RKO (cell line): ENCODE results near the gene TMEM131L.

Experiments
- DNase-seq: peaks from one replicate; pipeline ENCODE4 v3.0.0-alpha.2; 2016; ENCODE audit warnings: low spot score

Gene TMEM131L

DNA sequence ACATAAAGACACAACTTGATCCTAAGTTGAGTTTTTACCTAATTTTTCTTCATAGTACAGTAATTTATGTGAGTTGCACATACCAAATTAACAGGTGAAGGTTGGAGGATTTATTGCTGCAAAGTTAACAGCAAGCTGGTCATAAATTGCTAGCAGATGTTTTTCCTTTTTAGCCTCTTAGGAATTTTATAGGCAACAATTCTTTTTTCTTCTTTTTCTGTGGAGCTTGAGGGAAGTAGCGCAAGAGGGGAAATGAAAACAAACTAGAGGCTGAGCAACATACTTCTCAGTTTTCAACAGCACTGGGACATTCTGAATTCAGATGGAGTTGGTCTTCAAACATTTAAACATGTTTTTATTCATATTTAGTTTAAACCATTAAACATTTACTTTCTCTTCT, 154.2 kb downstream of the TMEM131L start:
- DNase-seq, result no peak

DNA sequence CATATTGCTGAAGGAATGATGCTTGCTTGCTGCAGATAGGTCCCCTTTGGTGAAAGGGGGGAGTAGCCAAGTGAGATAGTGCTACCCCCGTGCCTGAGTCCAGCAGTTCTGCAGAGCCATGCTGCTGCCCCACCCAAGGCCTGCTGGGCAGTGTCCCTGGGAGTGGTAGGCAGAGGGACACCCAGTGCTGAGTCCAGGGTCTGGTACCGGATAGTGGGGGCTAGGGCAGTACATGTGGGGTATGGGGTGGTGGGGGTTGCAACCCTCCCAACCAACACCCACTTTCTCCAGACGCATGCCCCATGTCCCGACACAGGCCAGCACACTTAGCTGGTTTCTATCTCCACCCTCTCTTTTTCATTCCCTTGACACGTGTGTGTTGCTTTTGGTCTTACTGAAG, 155.9 kb downstream of the TMEM131L start:
- no peak for DNase-seq

DNA sequence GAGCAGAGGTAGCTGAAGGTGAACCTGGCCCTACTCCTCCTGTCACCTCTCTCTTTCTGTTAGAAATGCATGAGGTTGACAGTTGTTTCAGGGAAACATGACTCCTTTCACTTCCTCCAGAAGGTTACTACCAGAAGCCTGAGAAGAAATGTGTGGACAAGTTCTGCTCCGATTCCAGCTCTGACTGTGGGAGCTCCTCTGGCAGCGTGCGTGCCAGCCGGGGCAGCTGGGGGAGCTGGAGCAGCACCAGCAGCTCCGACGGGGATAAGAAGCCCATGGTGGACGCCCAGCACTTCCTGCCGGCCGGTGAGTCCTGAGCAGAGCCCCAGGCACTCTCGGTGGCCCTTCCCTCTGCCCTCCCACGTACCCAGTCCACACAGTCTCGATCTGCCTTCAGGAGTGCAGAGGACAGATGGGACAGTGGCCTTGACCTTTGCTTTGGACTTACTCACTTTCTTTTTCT, 156.6 kb downstream of the TMEM131L start:
- DNase-seq, result no peak

DNA sequence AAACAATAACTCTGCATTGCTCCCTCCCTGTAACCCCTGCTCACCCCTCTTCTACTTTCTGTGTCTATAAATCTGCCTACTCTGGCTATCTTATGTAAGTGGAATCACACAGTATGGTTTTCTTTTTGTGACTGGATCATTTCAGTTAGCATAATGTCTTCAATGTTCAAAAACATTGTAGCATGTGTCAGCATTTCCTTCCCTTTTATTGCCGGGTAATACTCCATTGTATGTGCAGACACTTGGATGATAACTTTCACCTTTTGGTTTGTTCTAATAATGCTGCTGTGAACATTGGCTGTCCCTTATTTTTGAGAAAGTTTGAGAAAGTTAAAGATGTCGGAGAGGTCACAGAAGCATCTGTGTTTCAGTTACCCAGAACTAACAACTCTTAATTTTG, 157.3 kb downstream of the TMEM131L start:
- DNase-seq, result no peak

DNA sequence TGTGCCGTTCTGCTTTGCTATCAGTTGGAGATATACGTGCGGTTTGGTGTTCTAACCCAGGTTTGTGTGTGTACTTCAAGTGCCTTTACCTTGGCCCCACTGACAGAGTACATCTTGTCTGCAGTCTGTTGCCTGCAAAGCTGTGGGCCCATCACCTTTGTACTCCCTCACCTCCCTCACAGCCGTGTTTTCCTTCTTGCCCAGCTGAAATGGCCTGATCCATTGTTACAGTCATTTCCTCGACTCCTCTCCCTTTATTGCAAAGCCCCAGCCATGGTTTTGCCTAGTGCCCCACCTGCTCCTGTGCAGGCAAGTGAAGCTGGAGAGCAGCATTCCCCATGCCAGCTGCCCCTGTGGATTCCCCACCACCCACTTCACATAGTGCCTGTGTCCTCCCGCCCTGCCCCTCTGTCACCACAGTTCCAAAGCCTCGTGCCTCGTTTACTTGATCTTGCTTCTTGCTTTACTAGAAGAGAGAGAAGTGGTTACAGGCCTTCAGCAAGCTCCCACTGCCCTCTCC, 162.7 kb downstream of the TMEM131L start:
- no peak for DNase-seq

DNA sequence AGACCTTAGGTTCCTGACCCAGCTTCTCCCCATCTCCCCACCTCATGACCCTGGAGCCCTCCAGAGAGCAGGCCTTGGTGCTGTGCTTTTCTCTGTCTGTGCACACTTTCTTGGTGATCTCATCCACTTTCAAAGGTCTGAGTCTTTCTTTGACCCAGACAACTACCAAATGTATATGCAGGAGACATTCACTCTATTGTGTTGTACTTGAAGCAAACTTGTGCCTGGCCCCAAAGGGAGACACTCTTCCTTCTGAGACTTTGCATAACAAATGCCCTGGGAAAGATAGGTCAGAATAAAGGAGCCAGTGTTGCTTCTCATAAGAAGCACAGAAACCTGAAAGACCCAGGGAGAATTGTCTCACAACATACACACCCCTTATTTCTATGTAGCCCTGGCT, 163.6 kb downstream of the TMEM131L start:
- no peak for DNase-seq

DNA sequence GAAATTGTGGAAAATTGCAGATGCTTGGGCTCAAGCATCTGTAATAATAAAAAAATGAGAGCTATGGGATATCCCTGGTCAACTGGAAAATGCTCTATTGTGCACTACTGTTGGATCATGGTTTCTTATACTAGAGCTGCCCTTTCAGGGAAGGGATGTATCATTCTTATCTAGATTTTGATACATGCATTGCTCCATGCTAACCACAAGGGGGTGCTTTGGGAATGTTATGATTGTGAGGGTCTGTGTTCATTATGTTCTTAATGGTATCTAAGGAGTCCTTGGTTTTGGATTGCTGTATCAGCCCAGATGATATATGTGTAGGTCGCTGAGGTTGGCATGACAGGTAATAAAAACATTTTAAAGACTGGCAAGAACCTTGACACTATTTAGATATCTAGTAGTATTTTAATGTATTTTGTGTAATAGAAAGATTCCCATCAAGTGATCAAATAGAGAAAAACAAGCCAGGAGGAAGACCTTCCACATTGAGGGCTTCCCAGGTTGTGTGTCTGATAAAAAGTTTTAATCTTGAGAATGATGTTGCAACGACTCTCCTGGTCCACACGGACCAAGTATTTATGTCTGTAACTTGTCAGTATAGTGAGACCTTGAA, 168.7 kb downstream of the TMEM131L start:
- peak; percentile 52 for DNase-seq

DNA sequence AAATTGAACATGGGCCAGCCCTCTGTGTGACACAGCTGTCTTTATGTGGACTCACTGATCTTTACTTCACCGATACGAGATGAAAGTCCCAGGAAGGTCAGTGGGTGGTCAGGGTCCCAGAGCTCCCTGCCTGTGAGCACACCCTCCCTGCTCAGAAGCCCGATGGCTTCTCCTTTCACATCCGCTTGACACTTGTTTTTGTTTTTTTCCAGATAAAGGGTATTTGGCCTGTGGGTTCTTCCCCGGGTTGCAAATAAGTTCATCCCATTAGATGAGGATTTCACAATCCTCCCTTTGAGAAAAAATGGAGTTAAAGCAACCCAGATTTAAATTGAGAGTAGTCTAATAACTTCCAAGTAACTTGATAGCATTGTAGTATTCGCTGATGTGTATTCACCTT, 169.7 kb downstream of the TMEM131L start:
- no peak for DNase-seq

DNA sequence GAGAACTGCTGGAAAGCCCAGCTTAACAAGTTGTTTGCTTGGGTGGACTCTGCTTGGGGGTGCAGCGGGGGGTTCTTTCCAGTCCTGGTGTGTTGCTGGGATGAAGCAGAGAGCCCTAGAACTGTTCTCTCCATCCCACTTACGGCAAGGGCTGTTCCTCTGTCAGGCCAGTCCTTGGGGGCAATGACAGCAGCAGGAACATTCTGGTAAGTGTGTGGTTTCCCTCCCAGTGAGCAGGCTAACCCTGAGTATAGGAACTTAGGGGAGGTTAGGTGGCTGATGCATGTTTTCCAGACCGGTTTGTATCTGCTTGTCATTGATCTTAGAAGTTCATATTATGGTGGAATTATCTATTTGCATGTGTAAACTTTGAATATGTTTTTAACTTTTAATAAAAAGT, 171.0 kb downstream of the TMEM131L start:
- DNase-seq, result no peak

DNA sequence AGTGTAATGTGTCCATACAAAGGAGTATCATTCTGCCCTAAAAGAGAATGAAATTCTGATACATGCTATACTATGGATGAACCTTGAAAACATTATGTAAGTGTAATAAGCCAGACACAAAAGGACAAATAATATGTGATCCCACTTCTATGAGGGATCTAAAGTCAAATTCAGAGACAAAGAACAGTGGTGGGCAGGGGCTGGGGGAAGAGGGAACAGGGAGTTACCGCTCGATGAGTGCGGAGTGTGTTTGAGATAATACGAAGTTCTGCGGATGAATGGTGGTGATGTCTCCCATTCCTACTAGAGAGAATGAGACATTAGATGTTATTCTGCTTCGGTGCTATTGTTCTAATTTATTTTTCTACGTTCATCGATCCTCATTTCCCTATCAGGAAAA, 171.9 kb downstream of the TMEM131L start:
- no peak for DNase-seq

DNA sequence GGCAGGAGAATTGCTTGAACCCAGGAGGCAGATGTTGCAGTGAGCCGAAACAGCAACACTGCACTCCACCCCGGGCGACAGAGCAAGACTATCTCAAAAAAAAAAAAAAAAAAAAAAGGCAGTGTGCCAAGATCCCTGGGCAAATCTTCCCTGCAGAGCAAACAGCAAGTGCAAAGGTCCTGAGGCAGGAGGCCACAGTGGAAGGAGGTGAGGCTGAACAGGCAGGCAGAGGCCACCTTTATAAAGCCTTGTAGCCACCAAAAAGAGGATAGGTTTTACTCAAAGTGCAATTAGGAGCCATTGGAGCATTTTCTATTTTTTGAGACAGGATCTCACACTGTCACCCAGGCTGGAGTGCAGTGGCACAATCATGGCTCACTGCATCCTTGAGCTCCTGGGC, 172.8 kb downstream of the TMEM131L start:
- DNase-seq, result no peak

DNA sequence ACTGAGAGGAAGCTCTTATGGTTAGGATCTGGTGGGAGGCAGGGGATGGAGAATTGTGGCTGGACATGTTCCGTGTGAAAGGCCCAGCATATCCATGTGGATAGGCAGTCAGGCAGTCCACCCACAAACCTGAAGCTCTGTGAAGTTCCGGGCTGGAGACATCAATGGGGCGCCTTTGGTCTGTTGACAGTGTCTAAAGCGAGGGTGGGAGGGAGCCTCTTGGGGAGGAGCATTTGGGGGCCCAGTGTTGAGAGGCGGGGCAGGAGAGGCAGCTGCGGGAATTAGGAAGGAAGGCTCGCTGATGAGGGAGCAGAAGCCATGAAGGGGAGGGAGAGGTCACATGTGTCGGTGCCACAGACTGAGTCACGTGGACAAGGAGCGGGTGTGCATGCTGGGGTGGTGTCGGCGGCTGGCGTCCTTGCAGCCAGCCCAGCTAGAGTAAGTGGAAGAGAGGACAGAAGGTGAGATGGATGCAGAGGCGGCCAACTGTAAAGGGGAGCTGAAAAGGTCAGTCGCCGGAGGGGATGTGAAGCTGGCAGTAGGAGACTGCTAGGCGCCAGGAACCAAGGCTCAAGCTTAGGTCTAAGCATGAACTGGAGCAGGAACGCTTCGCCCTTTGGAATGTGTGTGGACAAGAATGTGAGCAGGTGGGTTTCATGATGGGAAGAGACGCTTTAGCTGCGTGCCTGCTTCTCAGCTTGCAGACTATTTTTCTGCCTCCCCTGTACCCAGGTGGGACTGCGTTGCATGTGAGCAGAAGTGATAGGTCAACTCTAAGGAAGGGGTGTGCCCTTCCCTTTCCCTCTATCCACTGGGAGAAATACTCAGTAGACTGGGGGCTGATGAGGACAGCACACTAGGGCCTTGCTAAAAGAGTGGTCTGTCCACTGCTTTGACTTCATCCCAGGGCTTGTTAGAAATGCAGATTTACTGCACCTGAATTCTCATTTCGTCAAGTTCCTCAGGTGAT, 174.0 kb downstream of the TMEM131L start:
- DNase-seq, result no peak

DNA sequence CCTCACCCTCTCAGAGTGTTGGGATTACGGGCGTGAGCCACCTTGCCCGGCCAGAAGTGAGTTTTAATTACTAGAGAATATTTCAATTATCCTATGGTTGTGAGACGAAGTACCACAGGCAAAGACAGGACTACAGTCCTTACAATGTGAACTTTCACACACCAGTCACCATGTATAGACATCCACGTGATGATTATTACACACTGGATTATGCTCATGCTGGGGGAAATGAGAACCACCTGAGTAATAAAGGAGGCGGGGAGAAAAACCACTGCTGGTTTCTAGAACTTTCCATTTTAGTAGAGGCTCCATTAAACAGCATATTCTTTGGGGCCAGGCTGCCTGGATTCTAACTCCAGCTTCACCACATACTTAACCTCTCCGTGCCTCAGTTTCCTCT, 175.4 kb downstream of the TMEM131L start:
- peak; percentile 50 for DNase-seq

DNA sequence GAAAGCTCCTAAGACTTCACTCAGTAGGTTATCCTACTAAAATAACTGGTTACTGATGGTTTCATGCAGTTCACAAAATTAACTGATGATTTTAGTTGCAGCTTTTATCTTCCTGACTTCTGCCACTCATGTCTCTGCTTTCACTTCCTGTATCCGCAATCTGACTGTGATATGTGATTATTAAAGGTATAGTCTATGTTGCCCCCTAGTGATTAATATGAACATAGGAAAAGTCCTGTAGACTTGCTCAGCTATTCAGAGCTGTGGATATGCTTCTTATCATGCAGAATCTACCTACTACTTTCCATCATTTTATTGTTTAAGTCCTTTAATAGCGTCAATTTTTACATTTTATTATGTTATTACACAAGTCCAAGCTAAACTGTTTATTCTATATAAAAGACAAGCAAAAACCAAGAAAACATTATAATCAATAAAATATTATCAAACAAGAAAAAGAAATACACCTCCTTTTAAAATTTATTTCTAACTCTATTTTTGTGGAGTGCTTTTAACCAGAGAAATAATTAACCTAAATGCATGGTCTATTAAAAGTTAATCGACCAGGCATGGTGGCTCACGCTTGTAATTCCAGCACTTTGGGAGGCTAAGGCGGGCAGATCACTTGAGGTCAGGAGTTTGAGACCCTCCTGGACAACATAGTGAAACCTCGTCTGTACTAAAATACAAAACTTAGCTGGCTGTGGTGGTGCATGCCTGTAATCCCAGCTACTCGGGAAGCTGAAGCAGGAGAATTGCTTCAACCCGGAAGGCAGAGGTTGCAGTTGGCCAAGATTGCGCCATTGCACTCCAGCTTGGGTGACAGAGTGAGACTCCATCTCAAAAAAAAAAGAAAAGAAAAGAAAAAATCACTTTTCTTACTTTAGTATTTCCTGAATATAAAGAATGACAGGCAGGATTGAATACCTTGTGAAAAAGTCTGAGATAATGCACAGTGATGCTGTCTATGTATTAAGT, 177.5 kb downstream of the TMEM131L start:
- DNase-seq, result peak; percentile 89

DNA sequence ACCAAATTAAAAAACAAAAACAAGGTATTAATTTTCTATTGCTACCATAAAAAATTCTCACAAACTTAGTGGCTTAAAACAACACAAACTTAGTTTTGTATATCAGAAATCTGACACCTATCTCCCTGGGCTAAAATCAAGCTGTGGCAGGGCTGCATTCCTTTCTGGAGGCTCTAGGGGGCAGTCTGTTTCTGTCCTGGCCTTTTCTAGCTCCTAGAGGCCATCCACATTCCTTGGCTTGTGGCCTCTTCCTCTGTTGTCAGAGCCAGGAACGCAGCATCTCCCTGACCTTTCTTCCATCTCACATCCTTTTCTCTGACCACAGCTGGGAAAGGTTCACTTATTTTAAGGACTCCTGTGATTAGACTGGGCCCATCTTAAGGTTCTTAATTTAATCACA, 179.0 kb downstream of the TMEM131L start:
- DNase-seq, result peak; percentile 17

DNA sequence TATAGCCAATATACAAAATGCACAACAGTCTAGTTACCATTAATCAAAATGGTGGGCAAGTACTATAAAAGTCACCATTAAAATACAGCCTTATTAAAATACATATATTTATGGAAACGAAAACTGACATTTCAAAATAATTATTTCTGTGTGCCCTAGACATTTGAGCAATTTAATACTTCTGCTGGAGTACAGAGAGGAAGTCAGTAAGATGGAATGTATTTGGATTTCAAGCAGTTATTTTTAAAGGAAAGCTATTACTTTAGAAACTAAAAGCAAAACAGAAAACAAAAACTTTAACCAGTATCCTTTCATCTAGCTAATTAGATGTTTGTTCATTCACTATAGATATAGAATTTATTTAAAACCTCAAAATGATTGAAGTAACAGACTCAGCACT, 180.1 kb downstream of the TMEM131L start:
- no peak for DNase-seq

DNA sequence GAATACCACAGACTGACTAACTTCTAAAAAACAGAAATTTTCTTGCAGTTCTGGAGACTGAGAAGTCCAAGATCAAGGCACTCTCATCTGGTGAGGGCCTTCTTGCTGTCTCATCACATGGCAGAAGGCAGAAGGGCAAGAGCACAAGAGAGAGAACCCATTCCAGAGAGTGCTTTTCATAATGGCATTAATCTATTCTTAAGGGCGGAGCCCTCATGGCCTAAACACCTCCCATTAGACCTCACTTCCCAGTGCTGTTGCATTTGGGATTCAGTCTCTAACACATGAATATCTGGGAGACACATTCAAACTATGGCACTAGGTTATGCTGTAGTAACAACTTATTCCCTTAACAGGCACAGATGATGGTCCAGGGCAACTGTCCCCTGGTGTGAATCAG, 180.8 kb downstream of the TMEM131L start:
- DNase-seq, result no peak

DNA sequence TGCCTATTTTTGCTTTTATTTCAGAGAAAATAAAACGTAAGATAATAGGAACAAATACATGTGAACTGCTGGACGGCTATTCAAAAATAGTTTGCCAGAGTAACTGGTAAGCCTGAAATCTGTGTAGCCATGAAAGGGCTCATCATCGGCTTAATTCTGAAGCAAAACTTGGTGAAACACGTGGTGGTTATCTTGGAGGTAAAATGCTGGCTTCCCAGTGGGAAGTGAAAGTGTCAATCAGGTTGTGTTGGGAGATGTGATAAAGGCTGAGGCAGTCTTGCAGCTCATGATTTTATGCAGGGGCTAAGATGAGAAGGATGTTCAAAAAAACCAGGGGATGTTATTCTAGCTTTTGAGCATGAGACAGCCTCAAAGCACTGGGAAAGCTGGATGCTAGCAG, 181.8 kb downstream of the TMEM131L start:
- DNase-seq, result no peak

DNA sequence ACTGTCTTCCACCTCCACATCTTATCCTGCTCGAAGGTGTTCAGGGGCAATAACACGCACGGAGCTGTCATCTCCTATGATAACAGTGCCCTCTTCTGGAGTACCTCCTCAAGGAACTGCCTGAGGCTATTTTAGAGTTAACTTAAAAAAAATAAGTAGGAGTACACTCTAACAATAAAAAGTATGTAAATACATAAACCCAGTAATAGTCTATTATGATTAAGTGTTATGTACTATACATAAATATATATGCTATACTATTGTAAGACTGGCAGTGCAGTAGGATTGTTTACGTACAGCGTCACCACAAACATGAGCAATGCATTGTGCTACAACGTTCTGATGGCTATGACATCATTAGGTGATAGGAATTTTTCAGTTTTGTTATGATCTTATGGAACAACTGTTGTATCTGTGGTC, 183.4 kb downstream of the TMEM131L start:
- DNase-seq, result peak; percentile 57

DNA sequence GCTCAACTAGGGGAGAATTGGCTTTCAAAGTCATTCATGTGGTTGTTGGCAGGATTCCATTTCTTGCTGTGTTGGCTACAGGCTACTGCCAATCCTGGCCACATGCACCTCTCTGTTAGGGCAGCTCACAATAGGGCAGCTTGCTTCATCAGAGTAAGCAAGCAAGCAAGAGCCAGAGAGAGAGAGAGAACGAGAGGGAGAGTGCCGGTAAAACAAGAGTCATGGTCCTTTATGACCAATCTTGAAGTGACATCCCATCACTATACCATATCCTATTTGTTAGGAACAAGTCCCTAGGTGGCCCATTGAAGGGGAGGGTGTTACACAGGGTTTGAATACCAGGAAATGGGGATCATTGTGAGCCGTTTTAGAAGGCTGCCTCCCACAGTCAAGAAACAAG, 185.0 kb downstream of the TMEM131L start:
- no peak for DNase-seq

DNA sequence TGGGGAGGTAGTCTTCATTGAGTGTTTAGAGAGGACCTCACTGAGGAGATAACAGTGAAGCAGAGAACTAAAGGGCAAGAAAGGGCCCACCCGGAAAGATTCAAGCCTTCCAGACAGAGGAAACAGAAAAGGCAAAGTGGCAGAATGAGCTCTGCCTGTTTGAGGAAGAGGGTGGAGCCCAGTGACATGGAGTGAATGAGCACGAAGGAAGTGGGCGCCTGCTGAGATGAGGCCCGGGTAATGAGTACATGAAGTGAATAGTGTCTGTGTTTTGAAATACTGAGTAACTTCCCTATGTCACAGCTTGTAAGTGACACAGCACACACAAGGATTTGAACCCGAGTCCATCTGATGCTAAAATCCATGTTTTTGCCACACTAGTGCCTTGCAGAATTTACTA, 185.4 kb downstream of the TMEM131L start:
- DNase-seq, result peak; percentile 19
